Measurements from ENCODE around the gene KRTAP1-5. TPM values are rescaled to one million over a fixed set of nuclear protein-coding genes. Genes with fewer than 3 reads are reported as not detected.

The KRTAP1-5 gene
- total and polyA plus RNA-seq, 2 donors (not counting 3 experiments of a cell fraction or from before 2014, with no cell fraction given) = not detected

DNA sequence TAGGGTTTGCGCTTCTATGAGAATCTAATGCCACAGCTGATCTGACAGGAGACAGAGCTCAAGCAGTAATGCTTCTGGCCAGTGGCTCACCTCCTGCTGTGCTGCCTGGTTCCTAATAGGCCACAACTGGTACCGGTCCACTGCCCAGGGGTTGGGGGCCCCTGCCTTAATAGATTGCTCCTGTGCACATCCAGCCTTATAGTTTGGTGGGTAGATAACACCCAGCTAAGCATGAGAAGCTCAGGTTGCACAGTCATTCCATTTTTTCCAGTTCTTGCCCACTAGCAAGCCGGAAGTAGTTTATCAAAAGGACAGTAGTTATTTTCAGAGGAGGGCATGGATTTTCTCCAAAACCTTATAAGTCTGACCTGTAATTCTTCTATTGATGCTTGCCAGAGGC, 7.6 kb downstream of the KRTAP1-5 start:
- DNase-seq (ENCODE audit: low read depth, low spot score) (no peak), FAIRE-seq (no peak)
- dilution Hi-C loops (cut with MboI; ENCODE audit: extremely low pct_ligation_motif_present, low sequenced_read_pairs) = no loop called here
- Histone ChIP-seq H3K9me1 (replicated peaks; ENCODE audit: control insufficient read depth, extremely low read depth, insufficient read depth, low read length) (no peaks in the 10 kb centered on the region), H3K9ac (replicated peaks; ENCODE audit: extremely low read depth, insufficient read depth, low read length) (no peak overlapping the region), H3K9me3 (replicated peaks; ENCODE audit: control insufficient read depth, insufficient read depth, low read length) (no peaks in the 10 kb centered on the region), H4K20me1 (replicated peaks; ENCODE audit: control insufficient read depth, extremely low read depth, insufficient read depth, low read length) (no peaks in the 10 kb centered on the region), H3K27ac (ENCODE audit: insufficient read depth, low read depth, low read length) (no peak overlapping the region), H3K4me3 (replicated peaks in 1 of 3; ENCODE audit: insufficient read depth in 1 of 3, low read depth in 1 of 3, low read length in 3 of 3) (no peak overlapping the region), H3K4me2 (ENCODE audit: insufficient read depth, low read length) (no peak overlapping the region), H3K36me3 (ENCODE audit: control insufficient read depth in 2 of 2, extremely low read depth in 1 of 2, insufficient read depth in 2 of 2, low read length in 2 of 2) (no peaks in the 10 kb centered on the region), H3K4me1 (ENCODE audit: control insufficient read depth, extremely low read depth, insufficient read depth, low read length) (no peaks in the 10 kb centered on the region), H3K27me3 (ENCODE audit: control insufficient read depth in 2 of 2, insufficient read depth in 2 of 2, low read length in 2 of 2) (peaks cover 0 to 2% of the 10 kb centered on the region in 2 experiments), H2AFZ (ENCODE audit: low read depth, low read length) (no peak overlapping the region), H3K79me2 (ENCODE audit: control insufficient read depth, insufficient read depth, low read length) (no peaks in the 10 kb centered on the region)
- CTCF ChIA-PET = no interaction called here
- TF ChIP-seq GATA2 (IDR thresholded peaks at IDR 0.05; ENCODE audit: insufficient read depth, insufficient read length, low read depth, low read length) = no peak
- no peak for TF ChIP-seq MYC (IDR thresholded peaks at IDR 0.05; ENCODE audit: low read depth, low read length)
- no peak for TF ChIP-seq CTCF (IDR thresholded peaks at IDR 0.05; ENCODE audit: extremely low read depth in 1 of 2, insufficient read depth in 1 of 2, low read depth in 1 of 2, low read length in 2 of 2)
- TF ChIP-seq POLR2AphosphoS5 (IDR thresholded peaks at IDR 0.05; ENCODE audit: insufficient read depth, low read depth, low read length) = no peak
- TF ChIP-seq JUN (IDR thresholded peaks at IDR 0.05; ENCODE audit: borderline replicate concordance, insufficient read depth, insufficient read length, low read depth) = no peak
- no peak for TF ChIP-seq EZH2 (IDR thresholded peaks at IDR 0.05; ENCODE audit: borderline replicate concordance, low read depth, low read length, severe bottlenecking)
- TF ChIP-seq POLR2A (IDR thresholded peaks at IDR 0.05; ENCODE audit: low read depth, low read length) = no peak
- no peak for TF ChIP-seq MAX (IDR thresholded peaks at IDR 0.05; ENCODE audit: insufficient read depth, insufficient read length)
- no peak for TF ChIP-seq FOS (IDR thresholded peaks at IDR 0.05; ENCODE audit: borderline replicate concordance, insufficient read depth, low read length)
- no TSS peak for BruUV-seq (replicated peaks)
- POLR2A ChIA-PET = no interaction called here
- intact Hi-C loops (cut with micrococcal nuclease) = no loop called here

Measured in endothelial cell of umbilical vein (primary cell).